ENCODE data around the gene WDR72.

GRCh38 chr15:53671545-53671944 is 87.9 kb downstream of the WDR72 start:
- no peak for TF ChIP-seq POLR2AphosphoS5 (IDR thresholded peaks at IDR 0.05; ENCODE audit: low read depth, low read length)
- no peak for TF ChIP-seq POLR2A (IDR thresholded peaks at IDR 0.05; ENCODE audit: low read depth, low read length)
- TF ChIP-seq TAF1 (IDR thresholded peaks at IDR 0.05; ENCODE audit: borderline replicate concordance, low read depth, low read length), result no peak
